IMR-90 (cell line): Measurements from ENCODE around the gene INHBE.
"Not testable (repeated sequence)": the region's sequence is repeated elsewhere in the genome, so short reads cannot be mapped to it uniquely, and the experiment has no call there.

ENCODE experiments used
- BHLHE40 ChIP-seq: fragments of 150-350 bp; IDR thresholded peaks from 2 replicates; pipeline ENCODE4 v1.6.1; 2016; ENCODE audit warnings: mild to moderate bottlenecking, low read depth, low read length
- CEBPB ChIP-seq: IDR thresholded peaks from 2 replicates; pipeline ENCODE4 v1.6.1; 2012; ENCODE audit warnings: low read depth, low read length, improper control_type of control experiment
- CHD1 ChIP-seq: IDR thresholded peaks from 2 replicates; pipeline ENCODE4 v1.6.1; 2012; ENCODE audit warnings: low read depth, low read length, improper control_type of control experiment
- CTCF ChIP-seq: conservative IDR thresholded peaks from 2 replicates; pipeline ENCODE4 v1.5.1; 2012; ENCODE audit warnings: mild to moderate bottlenecking, low read depth, low read length, improper control_type of control experiment
- ELK1 ChIP-seq: fragments of 150-350 bp; IDR thresholded peaks from 2 replicates; pipeline ENCODE4 v1.6.1; 2016; ENCODE audit warnings: low read depth, mild to moderate bottlenecking, low read length, moderate library complexity, borderline replicate concordance
- FOS ChIP-seq: fragments of 150-350 bp; IDR thresholded peaks from 2 replicates; pipeline ENCODE4 v1.6.1; 2016; ENCODE audit warnings: low read depth, low read length
- MAFK ChIP-seq: IDR thresholded peaks from 2 replicates; pipeline ENCODE4 v1.6.1; 2012; ENCODE audit warnings: low read depth, low read length, improper control_type of control experiment
- MAZ ChIP-seq: IDR thresholded peaks from 2 replicates; pipeline ENCODE4 v1.6.1; 2012; ENCODE audit warnings: low read depth, mild to moderate bottlenecking, low read length, improper control_type of control experiment, moderate library complexity, borderline replicate concordance
- MXI1 ChIP-seq: IDR thresholded peaks from 2 replicates; pipeline ENCODE4 v1.6.1; 2012; ENCODE audit warnings: low read depth, mild to moderate bottlenecking, low read length, moderate library complexity, borderline replicate concordance
- POLR2A ChIP-seq: IDR thresholded peaks from 2 replicates; pipeline ENCODE4 v1.6.1; 2012; ENCODE audit warnings: mild to moderate bottlenecking, low read depth, low read length
- RAD21 ChIP-seq: IDR thresholded peaks from 2 replicates; pipeline ENCODE4 v1.6.1; 2012; ENCODE audit warnings: low read length, improper control_type of control experiment
- RCOR1 ChIP-seq: IDR thresholded peaks from 2 replicates; pipeline ENCODE4 v1.6.1; 2012; ENCODE audit warnings: mild to moderate bottlenecking, low read length, improper control_type of control experiment; ENCODE audit not compliant: insufficient replicate concordance
- RFX5 ChIP-seq: IDR thresholded peaks from 2 replicates; pipeline ENCODE4 v1.8.0; 2012; ENCODE audit warnings: low read depth, mild to moderate bottlenecking, low read length, moderate library complexity
- SMC3 ChIP-seq: fragments of 150-350 bp; IDR thresholded peaks from 2 replicates; pipeline ENCODE4 v1.6.1; 2016; ENCODE audit warnings: low read depth, mild to moderate bottlenecking, antibody characterized with exemption, low read length, moderate library complexity

- not testable (repeated sequence) for TF ChIP-seq CTCF, POLR2A, CEBPB, SMC3, RAD21, FOS, ELK1, RCOR1, CHD1, MXI1, RFX5, BHLHE40, MAFK, MAZ
Observed at GRCh38 chr12:57502311-57502969, 47.3 kb downstream of the INHBE start.
